Fibroblast of upper back skin (primary cell): ENCODE data around the gene SCGB1D1.

ENCODE experiments used
- DNase-seq: peaks from one replicate; pipeline ENCODE4 v3.0.0-alpha.2; 2013

The SCGB1D1 gene

DNA sequence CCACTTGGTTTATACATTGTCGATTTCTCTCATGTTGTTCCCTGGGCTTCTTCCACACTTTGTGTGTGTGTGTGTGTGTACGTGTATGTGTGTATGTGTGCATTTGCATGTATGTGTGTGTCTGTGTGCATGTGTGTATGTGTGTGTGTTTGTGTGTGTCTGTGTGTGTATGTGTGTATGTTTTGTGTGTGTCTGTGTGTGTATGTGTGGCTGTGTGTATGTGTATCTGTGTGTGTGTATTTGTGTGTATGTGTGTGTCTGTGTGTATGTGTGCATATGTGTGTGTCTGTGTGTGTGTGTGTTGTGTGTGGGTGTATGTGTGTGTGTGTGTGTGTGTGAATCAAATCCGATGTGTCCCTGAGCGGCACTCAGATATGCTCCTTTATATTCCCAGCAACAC, 47.5 kb downstream of the SCGB1D1 start:
- DNase-seq, result no peak

DNA sequence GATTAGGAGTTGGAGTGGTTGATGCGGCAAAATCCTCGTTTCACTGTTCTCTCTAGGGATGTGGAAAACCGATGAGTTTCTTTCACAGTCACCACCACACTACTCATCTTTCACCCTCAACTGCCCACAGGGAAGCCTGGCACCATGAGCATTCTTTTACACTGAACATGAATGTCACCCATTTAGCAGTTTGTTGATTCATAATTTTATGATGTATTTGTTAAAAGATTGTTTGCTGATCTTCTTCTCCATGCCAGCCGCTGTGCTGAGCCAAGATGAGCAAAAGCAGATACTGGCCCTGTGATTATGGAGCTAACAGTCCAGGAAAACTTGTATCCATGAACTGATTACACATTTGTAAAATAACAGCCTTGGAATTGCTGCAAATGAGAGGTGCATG, 48.1 kb downstream of the SCGB1D1 start:
- no peak for DNase-seq

DNA sequence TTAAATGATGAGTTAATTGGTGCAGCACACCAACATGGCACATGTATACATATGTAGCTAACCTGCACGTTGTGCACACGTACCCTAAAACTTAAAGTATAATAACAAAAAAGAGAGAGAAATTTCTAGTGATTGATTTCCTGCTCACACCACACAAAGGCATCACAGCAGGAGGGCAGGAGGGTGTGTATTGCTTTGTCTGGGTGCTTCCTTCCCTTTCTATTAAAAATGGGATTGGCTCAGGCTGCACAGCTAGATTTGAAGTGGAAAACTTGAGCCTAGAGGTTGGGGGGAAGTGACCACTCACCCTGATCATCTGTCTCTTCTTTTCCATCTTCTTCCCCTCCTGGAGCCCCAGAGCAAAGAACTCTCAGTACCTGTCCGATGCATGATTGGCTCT, 51.1 kb downstream of the SCGB1D1 start:
- DNase-seq, result no peak

DNA sequence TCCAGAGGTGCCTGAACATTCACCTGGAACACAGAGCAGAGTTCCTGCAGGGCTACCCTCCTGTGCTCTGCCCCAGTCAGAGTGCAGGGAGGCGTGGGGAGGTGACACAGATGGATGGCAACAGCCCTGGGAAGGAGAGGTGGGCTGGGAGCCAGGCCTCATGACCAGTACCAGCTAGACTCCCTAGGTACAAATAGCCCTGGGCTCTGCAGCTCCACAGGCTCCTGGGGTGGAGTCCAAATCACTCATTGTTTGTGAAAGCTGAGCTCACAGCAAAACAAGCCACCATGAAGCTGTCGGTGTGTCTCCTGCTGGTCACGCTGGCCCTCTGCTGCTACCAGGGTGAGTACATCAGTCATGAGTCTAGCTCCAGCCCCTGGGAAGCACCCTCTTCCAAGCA, 52.0 kb downstream of the SCGB1D1 start, which contains the start of gene SCGB1D2:
Gene SCGB1D2, plus strand, starts transcription at position 219 of the 400 bp plus-strand sequence. Its CDS starts 69 bp downstream, at position 288.
- DNase-seq, result no peak
